Breast epithelium (tissue), 4 donors: ENCODE measurements around the gene WFIKKN1. TPM values are rescaled to one million over a fixed set of nuclear protein-coding genes. Genes with fewer than 3 reads are reported as not detected.

Experiments used
- DNase-seq, 2 donors: peaks; one replicate each; pipeline ENCODE4 v3.0.0-alpha.2; 2019; ENCODE audit warnings: low spot score in 2 of 2
- H3K27ac ChIP-seq, 2 donors: fragments of 200-600 bp; sonication (generic) in 1 of 2; one replicate each; pipeline ENCODE4 v1.5.1; 2016 to 2019; ENCODE audit warnings: mild to moderate bottlenecking in 1 of 2
- H3K27me3 ChIP-seq, 2 donors: fragments of 200-600 bp; sonication (generic) in 1 of 2; one replicate each; pipeline versions ENCODE4 v1.5.1 to v1.6.0; 2017 to 2019; ENCODE audit warnings: control low read depth in 1 of 2, mild to moderate bottlenecking in 1 of 2
- H3K36me3 ChIP-seq: fragments of 200-600 bp; one replicate; pipeline ENCODE4 v1.5.1; 2019
- H3K4me1 ChIP-seq, 2 donors: fragments of 200-600 bp; sonication (generic); one replicate each; pipeline ENCODE4 v1.5.1; 2016 to 2019; ENCODE audit warnings: control low read depth in 1 of 2
- H3K4me3 ChIP-seq, 3 donors: fragments of 200-600 bp; sonication (generic); 1 replicate in 2 of 3; 2 replicates in 1 of 3; pipeline ENCODE4 v1.5.1; 2016 to 2019; ENCODE audit warnings: mild to moderate bottlenecking in 3 of 3, moderate library complexity in 2 of 3
- H3K9me3 ChIP-seq, 2 donors: fragments of 200-600 bp; sonication (generic) in 1 of 2; one replicate each; pipeline ENCODE4 v1.5.1; 2016 to 2019; ENCODE audit warnings: control low read depth in 1 of 2
- POLR2A ChIP-seq: fragments of 450-650 bp; IDR thresholded peaks from one replicate; pipeline ENCODE4 v1.6.1; 2016; ENCODE audit warnings: antibody characterized with exemption, mild to moderate bottlenecking, moderate library complexity
- POLR2AphosphoS5 ChIP-seq, 3 donors: sonication (generic); formaldehyde crosslinking; IDR thresholded peaks; one replicate each; pipeline ENCODE4 v1.6.1; 2017; ENCODE audit warnings: antibody characterized with exemption in 3 of 3
- intact Hi-C: fragments of 100-400 bp; cut with DNase I; formaldehyde crosslinking; loops from one replicate; pipeline ENCODE4 v1.15.1; 2023; ENCODE audit warnings: low total_unique reads
- total RNA-seq, 3 donors: library from RNA; depleted of rRNA; stranded (reverse); fragments of >200 nt; gene quantifications; one replicate each; pipeline ENCODE4 v1.1.0, GENCODE V29; 2016
- TF ChIP-seq, protein P1 (sequence below), 3 donors: fragments of 450-650 bp; IDR thresholded peaks; one replicate each; pipeline ENCODE4 v1.5.1; 2016 to 2017; ENCODE audit warnings: antibody characterized with exemption in 3 of 3, mild to moderate bottlenecking in 3 of 3, moderate library complexity in 3 of 3

Gene WFIKKN1
- total RNA-seq, 3 donors from 2014 or later: 0.66 to 0.73 TPM; not detected in 1

DNA sequence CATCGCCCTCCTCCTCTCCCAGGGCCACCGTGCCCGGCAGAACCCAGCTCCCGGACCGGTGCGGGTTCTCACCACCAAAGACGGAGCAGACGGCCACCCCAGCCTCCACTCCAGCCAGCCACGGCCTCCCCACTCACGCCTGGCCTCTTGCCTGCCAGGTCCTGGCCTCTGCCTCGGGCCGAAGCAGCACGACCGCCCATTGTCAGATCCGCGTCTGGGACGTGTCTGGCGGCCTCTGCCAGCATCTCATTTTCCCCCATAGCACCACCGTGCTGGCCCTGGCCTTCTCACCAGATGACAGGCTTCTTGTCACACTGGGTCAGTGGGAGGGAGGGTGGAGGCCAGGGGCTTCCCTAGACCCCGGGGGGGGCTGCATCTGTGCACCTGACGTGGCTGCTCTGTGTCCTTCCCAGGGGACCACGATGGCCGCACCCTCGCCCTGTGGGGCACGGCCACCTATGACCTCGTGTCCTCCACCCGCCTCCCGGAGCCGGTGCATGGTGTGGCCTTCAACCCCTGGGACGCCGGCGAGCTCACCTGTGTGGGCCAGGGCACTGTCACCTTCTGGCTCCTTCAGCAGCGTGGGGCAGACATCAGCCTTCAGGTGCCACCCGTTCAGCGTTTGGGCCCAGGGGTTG is 30.5 kb downstream of the WFIKKN1 start:
- Histone ChIP-seq H3K4me1 (peaks cover 0 to 6% of the 10 kb centered on the region in 2 donors), H3K36me3 (no peaks in the 10 kb centered on the region), H3K4me3 (peak overlapping the region in 2 of 3 donors; percentile 32 to 58), H3K27ac (peak overlapping the region; percentile 40 to 77), H3K27me3 (no peaks in the 10 kb centered on the region), H3K9me3 (no peaks in the 10 kb centered on the region)
- intact Hi-C loops: no loop called here
- TF ChIP-seq, protein P1, sequence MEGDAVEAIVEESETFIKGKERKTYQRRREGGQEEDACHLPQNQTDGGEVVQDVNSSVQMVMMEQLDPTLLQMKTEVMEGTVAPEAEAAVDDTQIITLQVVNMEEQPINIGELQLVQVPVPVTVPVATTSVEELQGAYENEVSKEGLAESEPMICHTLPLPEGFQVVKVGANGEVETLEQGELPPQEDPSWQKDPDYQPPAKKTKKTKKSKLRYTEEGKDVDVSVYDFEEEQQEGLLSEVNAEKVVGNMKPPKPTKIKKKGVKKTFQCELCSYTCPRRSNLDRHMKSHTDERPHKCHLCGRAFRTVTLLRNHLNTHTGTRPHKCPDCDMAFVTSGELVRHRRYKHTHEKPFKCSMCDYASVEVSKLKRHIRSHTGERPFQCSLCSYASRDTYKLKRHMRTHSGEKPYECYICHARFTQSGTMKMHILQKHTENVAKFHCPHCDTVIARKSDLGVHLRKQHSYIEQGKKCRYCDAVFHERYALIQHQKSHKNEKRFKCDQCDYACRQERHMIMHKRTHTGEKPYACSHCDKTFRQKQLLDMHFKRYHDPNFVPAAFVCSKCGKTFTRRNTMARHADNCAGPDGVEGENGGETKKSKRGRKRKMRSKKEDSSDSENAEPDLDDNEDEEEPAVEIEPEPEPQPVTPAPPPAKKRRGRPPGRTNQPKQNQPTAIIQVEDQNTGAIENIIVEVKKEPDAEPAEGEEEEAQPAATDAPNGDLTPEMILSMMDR (IDR thresholded peaks at IDR 0.05): peak; percentile 2 to 55 (median 7)
- TF ChIP-seq POLR2A: no peak
- no peak for DNase-seq

DNA sequence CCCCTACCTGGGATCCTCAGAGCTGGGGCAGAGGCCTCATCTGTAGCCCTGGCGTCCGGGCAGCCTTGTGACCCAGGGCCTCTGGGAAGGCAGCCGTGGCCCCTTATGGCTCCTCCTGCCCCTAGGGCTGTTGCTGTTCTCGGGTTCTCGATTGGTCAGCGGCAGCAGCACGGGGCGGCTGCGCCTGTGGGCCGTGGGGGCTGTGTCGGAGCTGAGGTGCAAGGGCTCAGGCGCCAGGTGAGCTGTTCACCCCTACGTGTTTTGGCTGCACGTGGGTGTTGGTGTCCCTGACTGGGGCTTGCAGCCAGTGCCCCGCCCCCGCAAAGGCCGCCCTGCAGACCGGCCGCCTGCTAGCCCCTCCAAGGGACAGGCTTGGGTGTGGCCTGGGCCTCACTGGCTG is 31.3 kb downstream of the WFIKKN1 start:
- no peak for TF ChIP-seq POLR2AphosphoS5 (IDR thresholded peaks at IDR 0.05)
- no peak for TF ChIP-seq POLR2A
- TF ChIP-seq, protein P1 (IDR thresholded peaks at IDR 0.05): no peak
- Histone ChIP-seq H3K27me3 (no peaks in the 10 kb centered on the region), H3K4me1 (peaks cover 0 to 6% of the 10 kb centered on the region in 2 donors), H3K4me3 (no peak overlapping the region), H3K27ac (no peak overlapping the region), H3K9me3 (no peaks in the 10 kb centered on the region), H3K36me3 (no peaks in the 10 kb centered on the region)
- intact Hi-C loops: no loop called here
- DNase-seq: no peak

DNA sequence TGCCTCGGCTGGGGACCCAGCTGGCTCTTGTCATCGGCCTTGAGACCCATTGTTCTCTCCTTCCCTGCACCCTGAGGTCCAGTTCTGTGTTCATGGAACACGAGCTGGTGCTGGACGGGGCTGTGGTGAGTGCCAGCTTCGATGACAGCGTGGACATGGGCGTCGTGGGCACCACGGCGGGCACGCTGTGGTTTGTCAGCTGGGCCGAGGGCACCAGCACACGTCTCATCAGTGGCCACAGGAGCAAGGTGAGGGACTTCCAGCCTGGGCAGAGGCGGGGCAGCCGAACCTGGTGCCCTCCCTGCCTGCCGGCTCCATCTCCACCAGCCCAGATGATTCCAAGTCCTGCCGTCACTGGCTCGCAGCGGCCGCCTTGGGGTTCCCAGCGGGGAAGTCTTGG is 31.8 kb downstream of the WFIKKN1 start:
- no peak overlapping the region for H3K4me3 ChIP-seq
- no peaks in the 10 kb centered on the region for H3K9me3 ChIP-seq
- DNase-seq: no peak
- H3K27ac ChIP-seq: no peak overlapping the region
- H3K4me1 ChIP-seq: peaks cover 3 to 6% of the 10 kb centered on the region in 2 donors
- no peaks in the 10 kb centered on the region for H3K36me3 ChIP-seq
- TF ChIP-seq, protein P1 (IDR thresholded peaks at IDR 0.05): no peak
- no peak for TF ChIP-seq POLR2AphosphoS5 (IDR thresholded peaks at IDR 0.05)
- TF ChIP-seq POLR2A: no peak
- H3K27me3 ChIP-seq: no peaks in the 10 kb centered on the region
- intact Hi-C loops: no loop called here

DNA sequence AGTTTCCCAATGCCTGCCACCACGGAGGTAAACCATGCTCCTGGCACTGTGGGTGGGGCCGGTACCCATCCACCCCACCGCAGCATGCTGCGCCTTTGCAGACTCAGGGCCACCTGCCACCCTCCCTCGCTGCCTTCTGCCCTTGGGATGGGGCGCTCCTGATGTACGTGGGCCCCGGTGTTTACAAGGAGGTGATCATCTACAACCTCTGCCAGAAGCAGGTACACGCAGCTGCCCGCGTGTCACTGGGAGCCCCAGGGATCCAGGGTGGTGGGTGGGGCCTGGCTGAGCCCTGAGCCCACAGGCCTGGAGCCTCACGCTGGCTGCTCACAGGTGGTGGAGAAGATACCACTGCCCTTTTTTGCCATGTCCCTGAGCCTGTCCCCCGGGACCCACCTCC is 35.8 kb downstream of the WFIKKN1 start:
- no peak for TF ChIP-seq POLR2A
- no peak for TF ChIP-seq POLR2AphosphoS5 (IDR thresholded peaks at IDR 0.05)
- no peak overlapping the region for H3K4me3 ChIP-seq
- no peaks in the 10 kb centered on the region for H3K9me3 ChIP-seq
- H3K36me3 ChIP-seq: peaks cover 4% of the 10 kb centered on the region
- no peak overlapping the region for H3K27ac ChIP-seq
- H3K4me1 ChIP-seq: peaks cover 0 to 5% of the 10 kb centered on the region in 2 donors
- intact Hi-C loops: no loop called here
- no peak for DNase-seq
- no peaks in the 10 kb centered on the region for H3K27me3 ChIP-seq

DNA sequence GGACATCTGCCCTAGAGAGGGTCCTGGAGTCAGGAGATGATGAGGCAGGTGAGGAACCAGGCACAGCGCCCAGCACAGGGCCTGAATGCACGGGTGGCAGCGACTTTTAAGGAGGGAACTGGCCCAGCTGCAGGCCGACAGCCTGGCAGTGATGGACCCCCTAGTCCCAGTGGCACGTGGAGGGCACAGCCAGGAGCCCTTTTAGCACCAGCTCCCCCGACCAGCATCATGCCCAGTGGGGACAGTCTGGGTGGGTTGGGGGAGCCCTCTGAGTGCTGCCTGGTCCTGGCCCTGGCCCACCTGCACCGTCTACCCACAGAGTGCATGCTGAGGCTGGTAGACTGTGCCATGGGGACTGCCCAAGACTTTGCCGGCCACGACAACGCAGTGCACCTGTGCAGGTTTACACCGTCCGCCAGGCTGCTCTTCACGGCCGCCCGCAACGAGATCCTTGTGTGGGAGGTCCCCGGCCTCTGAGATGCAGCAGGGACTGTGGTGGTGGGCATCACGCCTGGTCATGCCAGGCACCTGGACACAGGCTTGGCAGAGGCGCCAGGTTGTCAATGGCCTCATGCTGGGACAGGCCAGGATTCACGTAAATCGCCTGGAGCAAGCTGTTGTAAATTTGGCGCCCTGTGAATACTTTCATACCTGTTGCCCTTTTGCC is 36.5 kb downstream of the WFIKKN1 start:
- intact Hi-C loops: no loop called here
- Histone ChIP-seq H3K4me1 (peaks cover 0 to 5% of the 10 kb centered on the region in 2 donors), H3K36me3 (peaks cover 6% of the 10 kb centered on the region), H3K4me3 (peak overlapping the region; percentile 90 to 97 (median 93)), H3K27me3 (no peaks in the 10 kb centered on the region), H3K9me3 (no peaks in the 10 kb centered on the region), H3K27ac (peak overlapping the region; percentile 87)
- no peak for DNase-seq
- TF ChIP-seq, protein P1 (IDR thresholded peaks at IDR 0.05): no peak
- TF ChIP-seq POLR2AphosphoS5 (IDR thresholded peaks at IDR 0.05): no peak
- TF ChIP-seq POLR2A: no peak
